Activated CD4-positive, alpha-beta T cell treated with anti-CD3 and anti-CD28 coated beads, Interleukin-2, Interleukin-4, amounts not matched to agents 100 ng/mL and 50 ng/mL, durations not matched to agents 16 hours and 8 hours (primary cell): ENCODE results near the gene FLYWCH2.
"Not testable (repeated sequence)": the region's sequence is repeated elsewhere in the genome, so short reads cannot be mapped to it uniquely, and the experiment has no call there.

Experiments used
- DNase-seq: peaks from one replicate; pipeline ENCODE4 v3.0.0-alpha.2; 2020; ENCODE audit warnings: low spot score

FLYWCH2 gene

DNA sequence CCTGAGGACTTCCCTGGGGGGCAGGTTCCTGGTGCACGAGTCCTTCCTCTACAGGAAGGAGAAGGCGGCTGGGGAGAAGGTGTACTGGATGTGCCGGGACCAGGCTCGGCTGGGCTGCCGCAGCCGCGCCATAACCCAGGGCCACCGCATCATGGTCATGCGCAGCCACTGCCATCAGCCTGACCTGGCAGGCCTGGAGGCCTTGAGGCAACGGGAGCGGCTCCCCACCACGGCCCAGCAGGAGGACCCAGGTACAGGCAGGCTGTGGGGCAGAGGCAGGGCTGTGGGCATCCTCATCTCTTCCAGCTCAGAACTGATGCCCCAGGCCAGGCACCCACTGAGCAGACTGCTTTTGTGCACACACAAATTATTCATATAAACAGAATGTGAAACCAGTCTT, 55.2 kb downstream of the FLYWCH2 start:
- no peak for DNase-seq

DNA sequence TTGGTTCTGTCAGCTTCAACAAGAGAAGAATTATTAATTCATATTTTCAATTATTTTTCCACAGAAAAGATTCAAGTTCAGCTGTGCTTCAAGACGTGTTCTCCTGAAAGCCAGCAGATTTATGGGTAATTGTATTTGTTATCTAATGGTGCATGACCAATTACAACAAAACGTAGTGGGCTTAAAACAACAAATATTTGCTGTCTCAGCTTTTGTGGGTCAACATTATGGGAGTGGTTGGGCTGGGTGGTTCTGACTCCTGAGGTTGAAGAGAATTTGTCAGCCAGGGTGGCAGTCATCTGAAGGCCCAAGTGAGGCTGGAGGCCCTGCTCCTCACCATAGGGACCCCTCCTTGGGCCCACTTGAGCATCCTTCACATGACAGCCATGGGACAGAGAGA, 57.0 kb downstream of the FLYWCH2 start:
- no peak for DNase-seq

DNA sequence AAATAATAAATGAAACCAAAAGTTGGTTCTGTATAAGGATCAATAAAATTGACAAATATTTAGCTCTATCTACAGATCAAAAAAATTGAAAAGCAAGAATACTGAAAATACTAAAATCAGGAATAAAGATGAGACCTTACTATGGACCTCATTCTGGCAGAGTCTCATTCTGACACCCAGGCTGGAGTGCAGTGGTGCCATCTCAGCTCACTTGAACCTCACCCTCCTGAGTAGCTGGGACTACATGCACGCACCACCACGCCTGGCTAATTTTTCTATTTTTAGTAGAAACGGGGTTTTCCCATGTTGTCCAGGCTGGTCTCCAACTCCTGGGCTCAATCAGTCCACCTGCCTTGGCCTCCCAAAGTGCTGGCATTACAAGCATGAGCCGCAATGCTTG, 59.0 kb downstream of the FLYWCH2 start:
- DNase-seq: no peak

DNA sequence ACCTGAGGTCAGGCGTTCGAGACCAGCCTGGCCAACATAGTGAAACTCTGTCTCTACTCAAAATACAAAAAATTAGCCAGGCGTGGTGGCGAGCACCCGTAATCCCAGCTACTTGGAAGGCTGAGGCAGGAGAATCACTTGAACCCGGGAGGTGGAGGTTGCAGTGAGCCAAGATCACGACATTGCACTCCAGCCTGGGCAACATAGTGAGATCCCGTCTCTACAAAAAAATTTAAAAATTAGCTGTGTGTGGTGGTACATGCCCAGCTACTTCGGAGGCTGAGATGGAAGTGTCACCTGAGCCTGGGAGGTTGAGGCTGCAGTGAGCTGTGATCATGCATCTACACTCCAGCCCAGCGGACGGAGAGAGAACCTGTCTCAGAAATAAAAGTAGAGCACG, 60.7 kb downstream of the FLYWCH2 start:
- DNase-seq: not testable (repeated sequence)

DNA sequence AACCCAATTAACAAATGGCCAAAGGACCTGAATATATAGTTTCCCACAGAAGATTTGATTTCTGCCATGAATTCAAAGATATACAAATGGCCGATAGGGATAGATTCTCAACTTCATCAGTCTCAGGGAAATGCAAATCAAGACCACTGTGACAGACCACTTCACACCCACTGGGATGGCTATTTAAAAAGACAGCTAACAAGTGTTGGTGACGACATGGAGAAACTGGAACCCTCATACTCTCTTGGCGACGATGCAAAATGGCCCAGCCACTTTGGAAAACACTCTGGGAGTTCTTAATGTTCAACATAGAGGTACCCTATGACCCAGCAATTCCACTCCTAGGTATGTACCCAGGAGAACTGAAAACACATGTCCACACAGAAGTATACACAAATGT, 63.6 kb downstream of the FLYWCH2 start:
- no peak for DNase-seq
